ENCODE data around the gene FBXO8. TPM values are rescaled to one million over a fixed set of nuclear protein-coding genes. Genes with fewer than 3 reads are reported as not detected.

FBXO8 gene
- total RNA-seq, 1 donor from 2014 or later = 28.4 TPM

- H3K9me3 Mint-ChIP-seq = no peaks in the 10 kb centered on the region
- H3K4me3 ChIP-seq = peak overlapping the region; percentile 42
- H3K9me3 ChIP-seq (ENCODE audit: low read depth) = no peaks in the 10 kb centered on the region
- peak overlapping the region; percentile 72 for H3K4me2 ChIP-seq
- peaks cover 23% of the 10 kb centered on the region for H3K4me1 ChIP-seq
- H3K4me3 Mint-ChIP-seq = no peak overlapping the region
- peaks cover 29% of the 10 kb centered on the region for H3F3A ChIP-seq (ENCODE audit: low read depth)
- peaks cover 71% of the 10 kb centered on the region for H4K20me1 ChIP-seq (ENCODE audit: low read depth)
- no peaks in the 10 kb centered on the region for H3K79me2 ChIP-seq (ENCODE audit: low read depth)
- no peak overlapping the region for H3K27ac Mint-ChIP-seq
- H2AFZ ChIP-seq (replicated peaks) = no peak overlapping the region
- H3K27me3 Mint-ChIP-seq (ENCODE audit: insufficient read depth, low read depth) = peaks cover 94% of the 10 kb centered on the region
- H3K27ac ChIP-seq = no peak overlapping the region
- peaks cover 100% of the 10 kb centered on the region for H3K27me3 ChIP-seq
- H3K36me3 Mint-ChIP-seq = no peaks in the 10 kb centered on the region
- H3K36me3 ChIP-seq = no peaks in the 10 kb centered on the region
- DNase-seq (ENCODE audit: low spot score) = no peak
- peaks cover 20% of the 10 kb centered on the region for H3K4me1 Mint-ChIP-seq
- no peak overlapping the region for H3K9ac ChIP-seq
- TF ChIP-seq CTCF (IDR thresholded peaks at IDR 0.05) = no peak
- no peak for TF ChIP-seq EZH2phosphoT487 (IDR thresholded peaks at IDR 0.05)
- TF ChIP-seq EZH2 (IDR thresholded peaks at IDR 0.05) = no peak
These were observed 68.4 kb downstream of the FBXO8 start for GRCh38 chr4:174215057-174215456.

DNA sequence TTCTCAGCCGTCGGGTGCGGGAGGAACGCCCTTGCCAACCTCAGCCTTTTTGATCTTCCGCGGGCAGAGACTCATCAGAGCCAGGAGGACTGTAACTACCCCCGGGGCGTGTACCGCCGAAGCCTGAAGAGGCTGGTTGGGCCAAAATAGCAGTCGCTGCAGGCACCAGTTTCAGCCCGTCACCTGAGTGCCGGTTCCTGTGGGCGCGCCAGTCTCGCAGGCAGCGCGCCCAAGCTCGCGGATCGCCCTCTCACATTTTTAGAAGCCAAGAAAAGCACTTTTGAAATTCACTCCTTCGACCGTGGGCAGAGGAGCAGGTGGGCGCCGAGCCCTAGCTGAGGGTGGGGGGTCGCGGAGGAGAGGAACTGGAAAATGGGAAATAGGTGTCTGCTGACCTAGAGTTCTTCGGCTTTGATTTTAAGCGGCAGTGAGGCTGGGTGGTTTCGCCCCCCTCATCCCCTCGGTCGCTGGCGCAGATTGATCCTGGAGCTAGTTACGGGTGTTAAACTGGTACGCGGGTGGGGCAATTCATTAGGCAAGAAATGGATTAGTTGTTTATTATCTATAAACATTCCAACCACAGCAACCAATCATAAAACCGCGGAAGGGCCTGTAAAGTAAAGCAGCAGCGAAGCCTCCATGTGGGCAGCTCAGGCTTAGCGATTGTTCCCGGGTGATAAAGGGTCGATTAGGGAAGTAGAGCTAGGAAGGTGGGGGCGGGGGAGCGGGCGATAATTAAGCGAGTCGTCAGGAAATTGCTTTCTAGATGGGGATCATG, 69.2 kb downstream of the FBXO8 start:
- H3K27ac Mint-ChIP-seq = no peak overlapping the region
- peaks cover 23% of the 10 kb centered on the region for H3K4me1 ChIP-seq
- H3F3A ChIP-seq (ENCODE audit: low read depth) = peaks cover 29% of the 10 kb centered on the region
- TF ChIP-seq EZH2 (IDR thresholded peaks at IDR 0.05) (peak; percentile 93), EZH2phosphoT487 (IDR thresholded peaks at IDR 0.05) (peak; percentile 84), CTCF (IDR thresholded peaks at IDR 0.05) (no peak)
- peak; percentile 82 for DNase-seq (ENCODE audit: low spot score)
- H3K9me3 Mint-ChIP-seq = no peaks in the 10 kb centered on the region
- peak overlapping the region; percentile 42 for H3K4me3 ChIP-seq
- peaks cover 93% of the 10 kb centered on the region for H3K27me3 Mint-ChIP-seq (ENCODE audit: insufficient read depth, low read depth)
- H3K4me3 Mint-ChIP-seq = peak overlapping the region; percentile 50
- H3K9ac ChIP-seq = no peak overlapping the region
- no peak overlapping the region for H2AFZ ChIP-seq (replicated peaks)
- peaks cover 100% of the 10 kb centered on the region for H3K27me3 ChIP-seq
- H3K36me3 Mint-ChIP-seq = no peaks in the 10 kb centered on the region
- H3K4me1 Mint-ChIP-seq = peaks cover 20% of the 10 kb centered on the region
- no peaks in the 10 kb centered on the region for H3K9me3 ChIP-seq (ENCODE audit: low read depth)
- H3K36me3 ChIP-seq = no peaks in the 10 kb centered on the region
- no peaks in the 10 kb centered on the region for H3K79me2 ChIP-seq (ENCODE audit: low read depth)
- peaks cover 71% of the 10 kb centered on the region for H4K20me1 ChIP-seq (ENCODE audit: low read depth)
- H3K27ac ChIP-seq = no peak overlapping the region
- H3K4me2 ChIP-seq = peak overlapping the region; percentile 72

- H3K9ac ChIP-seq = no peak overlapping the region
- H3K4me1 ChIP-seq = peaks cover 23% of the 10 kb centered on the region
- no peaks in the 10 kb centered on the region for H3K36me3 Mint-ChIP-seq
- peak overlapping the region; percentile 42 for H3K4me3 ChIP-seq
- no peaks in the 10 kb centered on the region for H3K79me2 ChIP-seq (ENCODE audit: low read depth)
- no peaks in the 10 kb centered on the region for H3K9me3 ChIP-seq (ENCODE audit: low read depth)
- H3K27me3 ChIP-seq = peaks cover 100% of the 10 kb centered on the region
- no peak overlapping the region for H3K27ac Mint-ChIP-seq
- TF ChIP-seq EZH2phosphoT487 (IDR thresholded peaks at IDR 0.05) (no peak), EZH2 (IDR thresholded peaks at IDR 0.05) (no peak), CTCF (IDR thresholded peaks at IDR 0.05) (no peak)
- peak overlapping the region; percentile 50 for H3K4me3 Mint-ChIP-seq
- no peak overlapping the region for H3K27ac ChIP-seq
- no peaks in the 10 kb centered on the region for H3K9me3 Mint-ChIP-seq
- peak overlapping the region; percentile 72 for H3K4me2 ChIP-seq
- H3K36me3 ChIP-seq = no peaks in the 10 kb centered on the region
- H3K4me1 Mint-ChIP-seq = peaks cover 20% of the 10 kb centered on the region
- peaks cover 71% of the 10 kb centered on the region for H4K20me1 ChIP-seq (ENCODE audit: low read depth)
- peak; percentile 39 for DNase-seq (ENCODE audit: low spot score)
- H3F3A ChIP-seq (ENCODE audit: low read depth) = peaks cover 29% of the 10 kb centered on the region
- H2AFZ ChIP-seq (replicated peaks) = no peak overlapping the region
- H3K27me3 Mint-ChIP-seq (ENCODE audit: insufficient read depth, low read depth) = peaks cover 91% of the 10 kb centered on the region
These were observed 69.8 kb downstream of the FBXO8 start for GRCh38 chr4:174213731-174214100.
